NCI-H146 (cell line): ENCODE results near the gene C4orf54.

Experiments used
- DNase-seq: peaks from one replicate; lab custom pipeline; 2025; lab: John Stamatoyannopoulos, UW

Gene C4orf54

GRCh38 chr4:99651811-99652485 is 5.7 kb downstream of the C4orf54 start:
- no peak for DNase-seq

- DNase-seq: no peak
These were observed 6.4 kb downstream of the C4orf54 start for GRCh38 chr4:99651016-99651769.

DNA sequence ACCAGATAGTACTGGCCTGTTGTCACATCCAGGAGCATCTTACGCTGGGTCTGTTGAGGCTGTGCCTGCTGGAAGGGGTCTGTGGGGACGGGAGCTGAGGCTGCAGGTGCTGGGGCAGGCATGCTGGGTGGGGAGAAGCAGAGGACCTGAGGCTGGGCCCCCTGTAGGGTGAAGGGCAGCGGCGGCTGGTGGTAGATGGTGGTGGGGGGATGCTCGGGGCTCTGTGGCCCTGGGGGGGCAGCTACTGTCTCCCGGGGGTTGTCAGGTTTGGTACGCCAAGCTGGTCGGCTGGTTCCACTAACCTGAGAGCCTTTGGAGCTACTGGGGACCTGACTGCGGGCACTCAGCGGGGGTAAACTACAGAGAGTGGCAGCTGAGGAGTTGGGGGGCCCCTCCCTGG is 7.8 kb downstream of the C4orf54 start:
- DNase-seq: no peak

DNA sequence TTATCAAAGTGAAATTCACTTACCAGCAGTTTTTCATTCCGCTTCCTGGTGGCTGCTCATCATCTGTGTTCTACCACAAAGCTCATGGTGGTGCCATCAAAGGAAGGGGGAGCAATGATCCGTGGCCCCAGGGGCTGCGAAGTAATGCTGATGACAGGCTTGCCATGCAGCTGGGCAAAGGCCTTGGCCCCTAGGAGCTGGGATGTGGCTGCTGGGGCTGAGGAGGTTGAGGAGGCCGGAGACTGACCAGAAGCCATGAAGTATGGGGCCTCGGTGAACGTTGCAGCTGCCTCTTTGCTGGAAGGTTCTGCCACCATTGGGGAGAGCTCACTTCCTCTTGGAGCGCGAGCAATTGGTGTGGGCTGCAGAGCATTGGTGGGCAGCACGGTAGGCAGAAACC is 8.4 kb downstream of the C4orf54 start:
- DNase-seq: no peak

DNA sequence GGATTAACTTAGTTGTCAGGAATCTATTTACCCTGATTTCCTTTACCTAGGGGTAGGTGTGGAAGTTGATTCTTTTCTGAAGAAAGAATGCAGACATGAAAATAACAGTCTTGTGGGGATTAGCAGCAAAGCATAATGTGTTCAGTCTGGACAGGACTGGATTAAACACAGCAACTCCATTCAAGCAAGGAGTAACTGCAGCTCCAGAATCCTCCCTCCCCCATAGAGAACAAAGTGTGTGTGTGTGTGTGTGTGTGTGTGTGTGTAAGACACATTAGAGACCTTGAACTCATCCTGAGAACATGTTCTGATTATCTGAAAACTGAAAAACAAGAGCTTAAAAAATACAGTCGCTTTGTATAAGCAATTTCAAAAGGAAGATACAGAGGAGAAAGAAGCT is 9.3 kb downstream of the C4orf54 start:
- DNase-seq: no peak

GRCh38 chr4:99647071-99647470 is 10.6 kb downstream of the C4orf54 start:
- DNase-seq: no peak

- no peak for DNase-seq
These were observed 12.0 kb downstream of the C4orf54 start for GRCh38 chr4:99645638-99646037.

DNA sequence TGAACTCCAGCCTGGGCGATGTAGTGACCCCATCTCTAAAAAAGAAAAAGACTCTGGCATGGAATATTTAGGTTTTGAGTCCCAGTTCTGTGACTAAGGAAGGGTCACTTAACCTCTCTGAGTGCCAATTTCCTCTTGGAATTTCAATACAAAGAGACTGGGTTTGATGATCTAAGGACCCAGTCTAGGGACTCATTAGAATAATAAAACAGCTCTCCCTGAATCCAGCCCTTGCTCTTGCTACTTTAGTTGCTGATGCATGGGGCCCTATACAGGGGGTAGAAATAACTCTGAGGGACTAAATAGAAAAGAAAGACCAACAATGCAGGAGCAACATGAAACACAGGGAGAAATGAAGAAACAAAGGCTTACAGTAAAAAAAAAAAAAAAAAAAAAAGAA is 12.6 kb downstream of the C4orf54 start:
- DNase-seq: no peak

DNA sequence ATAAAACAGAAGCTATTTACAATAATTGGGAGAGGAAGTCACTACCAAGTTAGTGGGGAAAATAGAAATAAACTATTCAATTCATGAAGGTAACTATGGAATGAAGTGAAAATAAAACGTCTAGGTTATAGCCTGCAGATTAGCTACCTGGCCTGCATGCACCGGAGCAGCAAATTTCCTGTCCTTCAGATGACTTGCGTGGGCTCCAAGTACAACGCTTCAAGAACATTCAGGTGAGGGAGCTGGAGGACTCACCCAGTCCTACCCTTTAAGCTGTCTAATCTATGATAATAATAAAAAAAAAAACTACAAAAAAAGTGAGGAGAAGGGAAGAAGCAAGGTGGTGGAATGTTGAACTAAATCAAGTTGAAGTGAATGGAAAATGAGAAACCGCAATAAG is 13.2 kb downstream of the C4orf54 start:
- no peak for DNase-seq

- no peak for DNase-seq
These were observed 14.7 kb downstream of the C4orf54 start for GRCh38 chr4:99642725-99643489.

- DNase-seq: no peak
These were observed 17.0 kb downstream of the C4orf54 start for GRCh38 chr4:99640676-99641075.

- DNase-seq: no peak
These were observed 20.5 kb downstream of the C4orf54 start for GRCh38 chr4:99637174-99637573.

DNA sequence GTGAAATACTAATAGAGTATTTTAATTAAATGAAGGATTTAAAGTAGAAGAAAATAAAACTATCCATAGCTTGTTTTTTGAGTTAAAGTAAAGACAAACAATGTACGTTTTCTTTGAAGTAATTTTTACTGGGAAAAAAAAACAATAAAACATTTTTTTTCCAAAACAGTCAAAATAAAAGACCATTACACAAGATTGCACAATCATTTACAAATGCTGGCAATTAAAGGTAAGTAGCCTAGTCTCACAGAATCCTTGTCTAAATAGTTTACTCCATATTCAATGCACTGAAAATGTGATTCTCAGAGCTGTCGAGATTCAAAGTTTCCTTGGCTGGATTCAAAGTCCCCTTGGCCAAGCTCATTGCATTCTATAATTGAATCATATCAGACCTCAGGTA is 21.2 kb downstream of the C4orf54 start:
- no peak for DNase-seq

GRCh38 chr4:99635601-99636000 is 22.0 kb downstream of the C4orf54 start:
- no peak for DNase-seq

DNA sequence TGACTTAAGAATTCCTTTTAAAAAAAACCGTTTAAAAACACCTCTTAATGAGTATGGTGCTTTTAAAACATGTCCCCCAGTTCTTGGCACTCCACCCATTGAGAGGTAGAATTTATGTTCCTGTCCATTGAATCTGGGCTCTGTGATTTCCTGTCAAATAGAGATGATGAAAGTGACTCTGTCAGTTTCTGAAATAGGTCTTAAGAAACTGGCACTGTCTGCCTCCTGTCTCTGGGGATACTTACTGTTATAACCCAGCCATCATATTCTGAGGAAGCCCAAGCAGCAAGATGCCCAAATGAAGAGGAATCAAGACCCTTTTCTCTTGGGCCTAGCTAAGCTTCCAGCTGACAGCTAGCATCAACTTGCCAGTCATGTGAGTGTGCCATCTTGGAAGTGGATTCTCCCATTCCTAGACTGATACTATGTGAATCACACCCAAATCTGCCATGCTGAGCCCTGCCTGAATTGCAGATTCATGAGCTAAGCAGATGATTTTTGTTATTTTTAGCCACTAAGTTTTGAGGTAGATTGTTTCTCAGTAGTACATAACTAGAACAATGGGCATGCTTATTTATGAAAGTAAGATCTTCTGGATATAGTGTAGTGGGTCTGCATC is 22.8 kb downstream of the C4orf54 start:
- no peak for DNase-seq

DNA sequence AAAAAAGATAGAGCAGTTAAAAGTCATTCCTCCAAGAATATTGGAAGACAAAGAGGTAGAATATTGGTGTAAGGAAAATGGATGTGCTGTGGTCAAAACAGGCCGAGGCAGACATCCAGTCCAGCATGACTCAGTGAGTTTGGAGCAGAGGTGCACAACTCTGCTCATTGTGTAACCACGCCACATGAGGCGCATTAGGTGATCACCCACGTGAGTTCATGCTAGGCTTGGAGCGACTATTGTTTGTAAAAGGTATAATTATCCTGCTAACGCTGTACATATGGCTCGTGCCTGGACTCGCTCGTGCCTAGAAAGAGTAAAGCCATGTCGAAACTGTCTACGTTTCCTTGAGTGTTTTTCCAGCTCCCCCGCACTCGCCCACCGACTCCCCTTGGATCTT is 23.9 kb downstream of the C4orf54 start:
- DNase-seq: peak; percentile 62

DNA sequence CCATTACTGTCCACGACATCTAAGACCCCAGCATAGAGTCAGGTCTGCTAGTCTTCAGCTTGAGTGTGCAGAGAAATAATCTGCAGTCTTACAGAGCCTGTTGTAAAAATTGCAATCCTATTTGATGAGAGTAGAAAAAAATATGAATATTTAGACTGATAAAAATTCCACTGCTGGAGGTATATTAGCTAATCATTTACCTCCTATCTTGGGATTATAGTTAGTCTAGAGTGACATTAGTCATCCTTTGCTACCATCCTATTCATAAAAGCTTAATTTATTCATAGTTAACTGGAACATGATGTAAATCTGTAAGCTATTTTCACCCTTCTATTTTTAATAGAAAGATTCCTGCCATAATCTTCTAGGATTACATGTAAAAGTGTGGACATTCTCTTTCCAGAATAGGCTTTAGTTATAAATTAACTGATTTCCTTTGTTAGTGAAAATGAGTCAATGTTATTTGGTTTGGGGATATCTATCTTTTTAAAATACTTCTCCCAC is 26.7 kb downstream of the C4orf54 start:
- no peak for DNase-seq

DNA sequence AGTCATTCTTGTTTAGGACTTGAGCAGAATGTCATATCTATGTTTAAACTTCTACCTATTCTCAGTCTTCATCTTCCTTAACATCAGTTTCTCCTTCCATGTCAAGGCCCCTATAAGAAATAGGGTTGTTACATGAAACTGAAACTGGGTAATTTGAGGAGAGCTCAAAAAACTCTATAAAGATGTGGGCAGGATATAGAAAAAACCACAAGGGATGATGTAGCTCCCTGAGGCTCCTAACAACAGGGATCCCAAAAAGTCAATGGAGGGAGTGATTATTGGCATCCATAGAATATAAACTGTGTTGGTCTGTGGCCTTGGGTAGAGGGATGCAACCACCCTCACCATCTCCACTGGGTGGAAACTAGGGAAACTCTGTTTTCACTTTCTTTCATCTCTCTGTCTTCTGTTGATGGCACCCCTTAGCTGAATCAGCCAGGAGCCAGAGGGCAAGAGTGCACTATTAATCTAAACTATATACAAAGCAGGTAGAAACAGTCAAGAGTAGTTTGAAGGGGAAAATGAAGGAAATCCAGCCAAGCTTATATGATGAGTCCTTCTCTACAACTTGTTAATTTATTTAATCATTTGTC is 27.6 kb downstream of the C4orf54 start:
- DNase-seq: no peak

GRCh38 chr4:99628040-99628439 is 29.6 kb downstream of the C4orf54 start:
- no peak for DNase-seq

- DNase-seq: no peak
These were observed 32.3 kb downstream of the C4orf54 start for GRCh38 chr4:99625369-99625768.

DNA sequence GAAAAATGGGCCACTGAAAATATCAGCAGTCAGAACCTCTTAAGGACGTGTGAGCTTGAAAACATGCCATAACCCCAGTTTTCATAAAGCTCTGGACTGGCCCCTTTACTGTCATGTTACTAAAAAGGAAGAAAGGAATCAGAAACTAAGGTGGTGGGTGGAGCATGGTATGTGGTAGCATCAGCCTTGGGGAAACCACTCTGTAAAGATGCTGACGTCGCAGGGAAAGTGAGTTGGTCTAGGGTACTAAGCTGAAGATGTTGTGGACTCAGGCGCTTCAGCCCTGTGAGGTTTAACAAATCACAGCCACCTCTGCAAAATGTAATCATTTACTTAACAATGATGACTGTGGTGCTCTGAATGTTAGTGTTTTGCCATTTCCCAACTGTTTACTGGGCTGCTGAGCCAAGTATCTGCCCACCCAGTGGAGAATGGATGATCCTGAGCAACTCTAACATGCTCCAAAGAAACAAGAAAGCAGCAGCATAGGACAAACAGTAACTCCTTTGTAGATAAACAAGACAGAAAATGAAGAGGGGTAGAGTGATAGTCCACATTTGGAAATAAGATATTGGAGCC is 33.4 kb downstream of the C4orf54 start:
- DNase-seq: no peak

DNA sequence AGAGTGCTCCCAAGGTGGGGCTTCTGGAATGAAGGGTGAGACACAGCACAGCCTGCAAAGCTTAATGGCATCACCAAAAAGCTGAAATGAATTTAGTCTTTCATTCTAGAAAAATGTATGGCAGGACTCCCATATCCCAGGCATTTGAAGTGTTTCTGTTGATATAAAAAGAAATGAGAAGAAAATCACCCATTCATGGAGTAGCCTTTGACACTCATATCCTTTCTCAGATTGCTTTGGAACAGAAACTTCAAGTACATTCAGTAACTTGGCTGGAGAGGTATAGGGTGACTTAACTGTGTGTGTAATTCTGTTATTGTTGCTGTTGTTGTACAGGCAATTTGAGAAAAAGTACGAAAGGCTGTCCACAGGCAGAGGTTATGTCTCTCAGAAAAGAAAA is 35.3 kb downstream of the C4orf54 start:
- DNase-seq: no peak
